Caco-2 (cell line): ENCODE results near the gene CLEC16A. TPM values are rescaled to one million over a fixed set of nuclear protein-coding genes. Genes with fewer than 3 reads are reported as not detected.

ENCODE experiments used
- BruUV-seq: library from RNA; stranded (reverse); fragments of 400-500 nt; replicated peaks from 2 replicates; lab custom pipeline; 2021; lab: Mats Ljungman, UMichigan
- CTCF ChIA-PET: fragments of 300-600 bp; sonication (Branson Sonifier 250); formaldehyde crosslinking; loops from one replicate; lab custom pipeline; 2022; ENCODE audit warnings: antibody characterized with exemption; lab: Charles Lee
- POLR2A ChIA-PET: fragments of 300-600 bp; sonication (Branson Sonifier 250); formaldehyde crosslinking; loops from one replicate; lab custom pipeline; 2022; ENCODE audit warnings: antibody characterized with exemption; lab: Charles Lee
- DNase-seq, 2 experiments: peaks; one replicate each; pipeline versions ENCODE4 v3.0.0 to v3.0.0-alpha.2; 2020 to 2022
- H3K27me3 ChIP-seq: replicated peaks from 2 replicates; pipeline ENCODE4 v1.6.0; 2011; ENCODE audit warnings: low read length; ENCODE audit not compliant: control insufficient read depth, insufficient read depth
- H3K36me3 ChIP-seq: 2 replicates; pipeline ENCODE4 v1.5.1; 2011; ENCODE audit warnings: low read length; ENCODE audit not compliant: control insufficient read depth, insufficient read depth
- H3K4me1 ChIP-seq: fragments of 250-450 bp; sonication (Bioruptor Pico); 2 replicates; pipeline ENCODE4 v1.5.1; 2020; ENCODE audit warnings: mild to moderate bottlenecking
- H3K4me3 ChIP-seq: 2 replicates; pipeline ENCODE4 v1.5.1; 2011; ENCODE audit warnings: low read depth, mild to moderate bottlenecking, control low read depth, low read length
- H3K9me3 ChIP-seq: fragments of 250-450 bp; sonication (Bioruptor Pico); 2 replicates; pipeline ENCODE4 v1.5.1; 2020; ENCODE audit warnings: mild to moderate bottlenecking, moderate library complexity
- H3K27ac Mint-ChIP-seq: one replicate; pipeline ENCODE4 v1.8.0; 2022; ENCODE audit warnings: mixed read lengths; ENCODE audit not compliant: unreplicated experiment
- H3K27me3 Mint-ChIP-seq: one replicate; pipeline ENCODE4 v1.8.0; 2022; ENCODE audit warnings: mixed read lengths; ENCODE audit not compliant: insufficient read depth, unreplicated experiment
- H3K36me3 Mint-ChIP-seq: one replicate; pipeline ENCODE4 v1.8.0; 2022; ENCODE audit warnings: mild to moderate bottlenecking, mixed read lengths; ENCODE audit not compliant: insufficient read depth, unreplicated experiment
- H3K4me1 Mint-ChIP-seq: one replicate; pipeline ENCODE4 v1.8.0; 2022; ENCODE audit warnings: low read depth, mixed read lengths; ENCODE audit not compliant: unreplicated experiment
- H3K4me3 Mint-ChIP-seq: one replicate; pipeline ENCODE4 v1.8.0; 2022; ENCODE audit warnings: mild to moderate bottlenecking, moderate library complexity, mixed read lengths; ENCODE audit not compliant: unreplicated experiment
- H3K9me3 Mint-ChIP-seq: one replicate; pipeline ENCODE4 v1.8.0; 2022; ENCODE audit warnings: mixed read lengths; ENCODE audit not compliant: unreplicated experiment
- intact Hi-C: fragments of 100-400 bp; cut with micrococcal nuclease; formaldehyde crosslinking; loops from one replicate; pipeline ENCODE4 v1.10.0; 2022; ENCODE audit not compliant: unreplicated experiment
- total RNA-seq: library from RNA; stranded (reverse); gene quantifications from 2 replicates; pipeline ENCODE4 v1.2.3, GENCODE V29; 2022
- TF ChIP-seq, protein P1 (sequence below), 2 experiments: fragments of 200-600 bp in 1 of 2; IDR thresholded peaks; 1 replicate in 1 of 2; 2 replicates in 1 of 2; pipeline versions ENCODE4 v1.5.1 to v1.8.0; 2011 to 2022; ENCODE audit warnings: antibody characterized with exemption in 1 of 2, control low read depth in 1 of 2, inconsistent platforms in 1 of 2, low read depth in 1 of 2, low read length in 1 of 2, mild to moderate bottlenecking in 1 of 2, moderate library complexity in 1 of 2; ENCODE audit not compliant: insufficient read depth in 1 of 2, severe bottlenecking in 1 of 2, unreplicated experiment in 1 of 2

The CLEC16A gene
- total RNA-seq, 1 experiment from 2014 or later: 27.0 TPM

DNA sequence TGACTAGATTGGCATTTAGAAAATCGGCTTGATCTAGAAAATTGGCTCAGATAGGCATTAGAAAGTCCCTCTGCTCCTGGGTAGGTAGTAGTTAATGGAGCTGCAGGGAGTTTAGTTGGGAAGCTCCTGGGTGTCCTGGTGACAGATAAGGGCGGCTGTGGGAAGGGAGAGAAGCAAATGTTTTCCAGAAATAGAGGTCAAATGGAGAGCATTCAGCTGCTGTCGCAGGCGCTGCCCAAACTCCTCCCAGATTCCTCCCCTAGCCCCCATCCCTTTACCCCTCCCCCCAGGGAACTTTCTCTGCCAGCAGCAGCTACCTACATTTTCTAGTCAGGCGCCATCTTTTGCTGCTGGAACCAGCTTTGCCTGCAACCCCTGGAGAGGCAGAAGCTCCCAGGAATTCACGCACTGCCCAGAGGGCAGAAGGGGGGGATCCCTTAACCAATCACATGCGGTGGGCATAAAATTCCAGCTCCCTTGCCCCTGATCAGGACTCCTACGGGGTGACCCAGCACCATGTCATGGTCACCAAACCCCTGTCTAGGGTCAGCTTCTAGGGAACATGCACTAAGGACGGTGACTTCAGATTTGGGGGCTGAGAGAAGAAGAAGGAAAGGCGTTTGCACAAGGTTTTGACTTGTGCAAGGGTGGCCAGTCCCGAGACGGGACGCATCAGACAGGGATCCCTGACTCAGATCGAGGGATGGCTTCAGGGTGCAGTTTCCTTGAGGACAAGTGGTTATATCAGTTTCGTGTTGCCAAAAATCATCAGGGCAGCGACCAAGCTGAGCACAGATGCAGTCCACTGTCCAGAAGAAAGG, 267.8 kb downstream of the CLEC16A start:
- H3K27me3 Mint-ChIP-seq: no peaks in the 10 kb centered on the region
- H3K36me3 Mint-ChIP-seq: peaks cover 5% of the 10 kb centered on the region
- Histone ChIP-seq H3K36me3 (no peaks in the 10 kb centered on the region), H3K4me1 (no peaks in the 10 kb centered on the region), H3K4me3 (no peak overlapping the region), H3K27me3 (no peaks in the 10 kb centered on the region), H3K9me3 (no peaks in the 10 kb centered on the region)
- POLR2A ChIA-PET: no interaction called here
- no peak for DNase-seq
- intact Hi-C loops: no loop called here
- CTCF ChIA-PET: no interaction called here
- no TSS peak for BruUV-seq
- TF ChIP-seq, protein P1, sequence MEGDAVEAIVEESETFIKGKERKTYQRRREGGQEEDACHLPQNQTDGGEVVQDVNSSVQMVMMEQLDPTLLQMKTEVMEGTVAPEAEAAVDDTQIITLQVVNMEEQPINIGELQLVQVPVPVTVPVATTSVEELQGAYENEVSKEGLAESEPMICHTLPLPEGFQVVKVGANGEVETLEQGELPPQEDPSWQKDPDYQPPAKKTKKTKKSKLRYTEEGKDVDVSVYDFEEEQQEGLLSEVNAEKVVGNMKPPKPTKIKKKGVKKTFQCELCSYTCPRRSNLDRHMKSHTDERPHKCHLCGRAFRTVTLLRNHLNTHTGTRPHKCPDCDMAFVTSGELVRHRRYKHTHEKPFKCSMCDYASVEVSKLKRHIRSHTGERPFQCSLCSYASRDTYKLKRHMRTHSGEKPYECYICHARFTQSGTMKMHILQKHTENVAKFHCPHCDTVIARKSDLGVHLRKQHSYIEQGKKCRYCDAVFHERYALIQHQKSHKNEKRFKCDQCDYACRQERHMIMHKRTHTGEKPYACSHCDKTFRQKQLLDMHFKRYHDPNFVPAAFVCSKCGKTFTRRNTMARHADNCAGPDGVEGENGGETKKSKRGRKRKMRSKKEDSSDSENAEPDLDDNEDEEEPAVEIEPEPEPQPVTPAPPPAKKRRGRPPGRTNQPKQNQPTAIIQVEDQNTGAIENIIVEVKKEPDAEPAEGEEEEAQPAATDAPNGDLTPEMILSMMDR (IDR thresholded peaks at IDR 0.05; ENCODE audit: insufficient read depth in 1 of 2, low read depth in 1 of 2, low read length in 1 of 2, severe bottlenecking in 1 of 2, unreplicated experiment in 1 of 2): no peak
- H3K9me3 Mint-ChIP-seq: no peaks in the 10 kb centered on the region
- H3K27ac Mint-ChIP-seq: no peak overlapping the region
- no peaks in the 10 kb centered on the region for H3K4me1 Mint-ChIP-seq
- no peak overlapping the region for H3K4me3 Mint-ChIP-seq

GRCh38 chr16:11212798-11213196, 268.4 kb downstream of the CLEC16A start:
- intact Hi-C loops: no loop called here
- no peaks in the 10 kb centered on the region for H3K9me3 Mint-ChIP-seq
- no peaks in the 10 kb centered on the region for H3K27me3 Mint-ChIP-seq
- Histone ChIP-seq H3K27me3 (no peaks in the 10 kb centered on the region), H3K4me3 (no peak overlapping the region), H3K9me3 (no peaks in the 10 kb centered on the region), H3K36me3 (no peaks in the 10 kb centered on the region), H3K4me1 (no peaks in the 10 kb centered on the region)
- H3K4me3 Mint-ChIP-seq: no peak overlapping the region
- no TSS peak for BruUV-seq
- no peak overlapping the region for H3K27ac Mint-ChIP-seq
- TF ChIP-seq, protein P1 (IDR thresholded peaks at IDR 0.05; ENCODE audit: insufficient read depth in 1 of 2, low read depth in 1 of 2, low read length in 1 of 2, severe bottlenecking in 1 of 2, unreplicated experiment in 1 of 2): no peak
- H3K4me1 Mint-ChIP-seq: no peaks in the 10 kb centered on the region
- POLR2A ChIA-PET: no interaction called here
- DNase-seq: no peak
- CTCF ChIA-PET: no interaction called here
- peaks cover 5% of the 10 kb centered on the region for H3K36me3 Mint-ChIP-seq

DNA sequence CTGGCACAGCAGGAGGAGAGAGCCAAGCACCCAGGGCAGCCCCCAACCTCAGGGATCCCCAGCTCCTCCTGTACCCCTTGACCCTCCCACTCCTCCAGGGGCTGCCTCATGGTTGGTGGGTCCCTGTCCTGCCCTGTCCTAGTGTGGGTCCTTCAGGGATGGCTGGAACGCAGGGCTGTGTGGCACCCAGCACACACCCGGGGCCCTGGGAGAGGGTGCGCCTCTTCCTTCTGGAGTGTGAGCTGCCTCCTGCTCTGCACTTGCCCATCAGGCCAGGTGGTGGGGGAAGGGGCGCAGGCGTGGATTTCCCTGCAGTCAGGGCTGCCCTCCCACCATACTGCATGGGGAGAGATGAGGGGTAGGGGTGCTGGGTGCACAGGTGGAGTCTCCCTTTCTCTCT, 269.0 kb downstream of the CLEC16A start:
- Mint-ChIP-seq H3K4me3 (no peak overlapping the region), H3K27ac (no peak overlapping the region), H3K4me1 (no peaks in the 10 kb centered on the region), H3K36me3 (no peaks in the 10 kb centered on the region), H3K9me3 (no peaks in the 10 kb centered on the region), H3K27me3 (no peaks in the 10 kb centered on the region)
- Histone ChIP-seq H3K27me3 (no peaks in the 10 kb centered on the region), H3K36me3 (no peaks in the 10 kb centered on the region), H3K4me1 (no peaks in the 10 kb centered on the region), H3K9me3 (no peaks in the 10 kb centered on the region; the same call in 1 of the 2 replicates), H3K4me3 (no peak overlapping the region)
- no peak for DNase-seq
- BruUV-seq: no TSS peak
- TF ChIP-seq, protein P1 (IDR thresholded peaks at IDR 0.05; ENCODE audit: insufficient read depth in 1 of 2, low read depth in 1 of 2, low read length in 1 of 2, severe bottlenecking in 1 of 2, unreplicated experiment in 1 of 2): no peak
- ChIA-PET POLR2A (no interaction called here), CTCF (no interaction called here)
- intact Hi-C loops: no loop called here
